Measurements from ENCODE around the gene TMEM54. TPM values are rescaled to one million over a fixed set of nuclear protein-coding genes. Genes with fewer than 3 reads are reported as not detected.

The TMEM54 gene
- total RNA-seq, 1 experiment from 2014 or later = 47.5 TPM

GRCh38 chr1:32864375-32865019 lies 36.7 kb downstream of the TMEM54 start:
- DNase-seq (ENCODE audit: low spot score) = no peak

GRCh38 chr1:32863881-32864245 lies 37.3 kb downstream of the TMEM54 start:
- DNase-seq (ENCODE audit: low spot score) = no peak

GRCh38 chr1:32863218-32863880 lies 37.8 kb downstream of the TMEM54 start:
- DNase-seq (ENCODE audit: low spot score) = no peak

GRCh38 chr1:32861904-32862695 lies 39.1 kb downstream of the TMEM54 start:
- peak; percentile 29 for DNase-seq (ENCODE audit: low spot score)

GRCh38 chr1:32860566-32860965 lies 40.6 kb downstream of the TMEM54 start:
- no peak for DNase-seq (ENCODE audit: low spot score)

GRCh38 chr1:32859915-32860314 lies 41.3 kb downstream of the TMEM54 start:
- DNase-seq (ENCODE audit: low spot score) = no peak

- DNase-seq (ENCODE audit: low spot score) = no peak
These were observed 42.4 kb downstream of the TMEM54 start for GRCh38 chr1:32858791-32859190.

GRCh38 chr1:32858136-32858535 lies 43.1 kb downstream of the TMEM54 start:
- no peak for DNase-seq (ENCODE audit: low spot score)

GRCh38 chr1:32855861-32856617 lies 45.1 kb downstream of the TMEM54 start:
- no peak for DNase-seq (ENCODE audit: low spot score)

GRCh38 chr1:32848354-32849063 lies 52.7 kb downstream of the TMEM54 start:
- no peak for DNase-seq (ENCODE audit: low spot score)

Other genes starting within 250 kb of the TMEM54 start
- gene SYNC, start 198.6 kb downstream of the TMEM54 start, total RNA-seq (2014; rRNA removed; shearing (Covaris generic)) = 39.9 and 51.3 TPM in 2 replicates
- gene YARS1, start 84.0 kb downstream of the TMEM54 start, total RNA-seq (2014; rRNA removed; shearing (Covaris generic)) = 63.4 and 79.1 TPM in 2 replicates
- gene S100PBP, start 83.7 kb downstream of the TMEM54 start, total RNA-seq (2014; rRNA removed; shearing (Covaris generic)) = 20.0 and 20.4 TPM in 2 replicates
- 0.41 TPM in 1 of 2 replicates, not detected in the other for gene FNDC5, start 30.5 kb downstream of the TMEM54 start, total RNA-seq (2014; rRNA removed; shearing (Covaris generic))
- gene HPCA, start 14.9 kb downstream of the TMEM54 start, total RNA-seq (2014; rRNA removed; shearing (Covaris generic)) = not detected in 2 replicates
- gene RNF19B, start 63.4 kb upstream of the TMEM54 start, total RNA-seq (2014; rRNA removed; shearing (Covaris generic)) = 7.4 and 7.9 TPM in 2 replicates
- 160 and 171 TPM in 2 replicates for gene AK2, start 135.5 kb upstream of the TMEM54 start, total RNA-seq (2014; rRNA removed; shearing (Covaris generic))
- 0.74 and 2.7 TPM in 2 replicates for gene AZIN2, start 179.8 kb upstream of the TMEM54 start, total RNA-seq (2014; rRNA removed; shearing (Covaris generic))